Smooth muscle cell (in vitro differentiated cells): ENCODE data around the gene TPRKB. TPM values are rescaled to one million over a fixed set of nuclear protein-coding genes. Genes with fewer than 3 reads are reported as not detected.

Experiments
- DNase-seq: peaks from one replicate; lab custom pipeline; 2025; ENCODE audit not compliant: unreplicated experiment; lab: John Stamatoyannopoulos, UW
- H2AFZ ChIP-seq: fragments of 200-600 bp; sonication (generic); 2 replicates; pipeline ENCODE4 v1.6.0; 2016; ENCODE audit warnings: antibody characterized with exemption, low read depth, mild to moderate bottlenecking
- H3F3A ChIP-seq: fragments of 200-600 bp; sonication (generic); 2 replicates; pipeline ENCODE4 v1.6.0; 2017; ENCODE audit warnings: antibody characterized with exemption, low read depth
- H3K27ac ChIP-seq: fragments of 200-600 bp; sonication (generic); 2 replicates; pipeline ENCODE4 v1.5.1; 2016; ENCODE audit warnings: low read depth, mild to moderate bottlenecking
- H3K27me3 ChIP-seq: fragments of 200-600 bp; sonication (generic); 2 replicates; pipeline ENCODE4 v1.6.1; 2016; ENCODE audit warnings: low read depth, mild to moderate bottlenecking
- H3K36me3 ChIP-seq: fragments of 200-600 bp; sonication (generic); 2 replicates; pipeline ENCODE4 v1.5.1; 2016; ENCODE audit warnings: low read depth
- H3K4me1 ChIP-seq: fragments of 200-600 bp; sonication (generic); 2 replicates; pipeline ENCODE4 v1.5.1; 2016; ENCODE audit warnings: low read depth
- H3K4me2 ChIP-seq: fragments of 200-600 bp; sonication (generic); 2 replicates; pipeline ENCODE4 v1.6.0; 2016; ENCODE audit warnings: mild to moderate bottlenecking
- H3K4me3 ChIP-seq: fragments of 200-600 bp; sonication (generic); 2 replicates; pipeline ENCODE4 v1.5.1; 2016; ENCODE audit warnings: mild to moderate bottlenecking
- H3K79me2 ChIP-seq: fragments of 200-600 bp; sonication (generic); 2 replicates; pipeline ENCODE4 v1.6.0; 2016; ENCODE audit warnings: low read depth, mild to moderate bottlenecking
- H3K9ac ChIP-seq: fragments of 200-600 bp; sonication (generic); 2 replicates; pipeline ENCODE4 v1.6.0; 2016; ENCODE audit warnings: low read depth
- H3K9me3 ChIP-seq: fragments of 200-600 bp; sonication (generic); replicated peaks from 2 replicates; pipeline ENCODE4 v1.5.1; 2016; ENCODE audit warnings: low read depth
- H4K20me1 ChIP-seq: fragments of 200-600 bp; sonication (generic); 2 replicates; pipeline ENCODE4 v1.6.0; 2016; ENCODE audit warnings: low read depth
- CTCF ChIP-seq: fragments of 200-600 bp; sonication (generic); IDR thresholded peaks from 2 replicates; pipeline ENCODE4 v1.5.1; 2017; ENCODE audit warnings: borderline replicate concordance, mild to moderate bottlenecking, antibody characterized with exemption; ENCODE audit not compliant: insufficient read depth, poor library complexity, severe bottlenecking
- WGBS: methylation state at CpG from one replicate; pipeline ENCODE4 v1.1.7; 2016; ENCODE audit warnings: low lambda C conversion rate; 5-methylcytosine and 5-hydroxymethylcytosine counted together
- polyA plus RNA-seq: library from polyadenylated mRNA; unstranded; fragments of >200 nt; fragmentation: Nextera tagmentation; extraction: Ambion mirVana; gene quantifications from 2 replicates; pipeline ENCODE4 v1.2.1, GENCODE V29; 2016
- total RNA-seq: library from RNA; depleted of rRNA; stranded (reverse); fragments of >200 nt; gene quantifications from 2 replicates; pipeline ENCODE4 v1.2.3, GENCODE V29; 2014

The TPRKB gene
- total and polyA plus RNA-seq, 2 experiments from 2014 or later: 48.9 to 62.3 TPM

GRCh38 chr2:73749314-73749713 lies 12.2 kb upstream of the TPRKB start:
- no peak for TF ChIP-seq CTCF
- no peaks in the 10 kb centered on the region for H3F3A ChIP-seq
- no peak for DNase-seq
- no peaks in the 10 kb centered on the region for H3K27me3 ChIP-seq
- H3K4me2 ChIP-seq: no peak overlapping the region
- no peaks in the 10 kb centered on the region for H3K79me2 ChIP-seq
- H3K27ac ChIP-seq: no peak overlapping the region
- no peak overlapping the region for H2AFZ ChIP-seq
- no peaks in the 10 kb centered on the region for H3K9me3 ChIP-seq
- no peaks in the 10 kb centered on the region for H3K4me1 ChIP-seq
- peaks cover 7% of the 10 kb centered on the region for H3K36me3 ChIP-seq
- H3K9ac ChIP-seq: no peak overlapping the region
- no peak overlapping the region for H3K4me3 ChIP-seq
- 93% methylated on average over 2 of the region's 2 CpGs for WGBS
- H4K20me1 ChIP-seq: peaks cover 14% of the 10 kb centered on the region

GRCh38 chr2:73746877-73747208 lies 9.7 kb upstream of the TPRKB start:
- 99% methylated on average over 3 of the region's 3 CpGs for WGBS
- no peaks in the 10 kb centered on the region for H3K9me3 ChIP-seq
- no peaks in the 10 kb centered on the region for H3K27me3 ChIP-seq
- no peaks in the 10 kb centered on the region for H3K79me2 ChIP-seq
- TF ChIP-seq CTCF: no peak
- H3K4me2 ChIP-seq: no peak overlapping the region
- DNase-seq: no peak
- H3F3A ChIP-seq: no peaks in the 10 kb centered on the region
- H2AFZ ChIP-seq: no peak overlapping the region
- peaks cover 12% of the 10 kb centered on the region for H3K36me3 ChIP-seq
- no peaks in the 10 kb centered on the region for H4K20me1 ChIP-seq
- H3K9ac ChIP-seq: no peak overlapping the region
- no peaks in the 10 kb centered on the region for H3K4me1 ChIP-seq
- H3K27ac ChIP-seq: no peak overlapping the region
- no peak overlapping the region for H3K4me3 ChIP-seq

GRCh38 chr2:73746015-73746876 lies 9.1 kb upstream of the TPRKB start:
- Histone ChIP-seq H3K27me3 (no peaks in the 10 kb centered on the region), H3K4me1 (no peaks in the 10 kb centered on the region), H3K79me2 (no peaks in the 10 kb centered on the region), H3K9me3 (no peaks in the 10 kb centered on the region), H3K4me2 (no peak overlapping the region), H3K9ac (no peak overlapping the region), H3K27ac (no peak overlapping the region), H3K36me3 (peaks cover 12% of the 10 kb centered on the region), H2AFZ (no peak overlapping the region), H4K20me1 (no peaks in the 10 kb centered on the region), H3F3A (no peaks in the 10 kb centered on the region), H3K4me3 (no peak overlapping the region)
- no peak for DNase-seq
- no peak for TF ChIP-seq CTCF
- 97% methylated on average over 11 of the region's 11 CpGs for WGBS

- no peak for DNase-seq
- Histone ChIP-seq H3K4me1 (peaks cover 8% of the 10 kb centered on the region), H3K9ac (no peak overlapping the region), H3K4me2 (no peak overlapping the region), H3K36me3 (peaks cover 6% of the 10 kb centered on the region), H2AFZ (no peak overlapping the region), H3K27ac (no peak overlapping the region), H3F3A (no peaks in the 10 kb centered on the region), H3K9me3 (no peaks in the 10 kb centered on the region), H3K79me2 (peaks cover 7% of the 10 kb centered on the region), H3K4me3 (no peak overlapping the region), H3K27me3 (no peaks in the 10 kb centered on the region), H4K20me1 (no peaks in the 10 kb centered on the region)
- WGBS: 82% methylated on average over 2 of the region's 2 CpGs
- TF ChIP-seq CTCF: no peak
Observed at GRCh38 chr2:73740767-73741166, 3.6 kb upstream of the TPRKB start.
